Stimulated activated CD4-positive, alpha-beta T cell treated with anti-CD3 and anti-CD28 coated beads, Interleukin-1b, Interleukin-23, amount 100 ng/mL, for 24 hours (primary cell): ENCODE results near the gene CPSF4.

Experiments used
- DNase-seq, 4 experiments: peaks; one replicate each; pipeline ENCODE4 v3.0.0-alpha.2; 2020; ENCODE audit warnings: low read depth in 4 of 4, low spot score in 1 of 4

Gene CPSF4

GRCh38 chr7:99448855-99449254 lies 10.1 kb downstream of the CPSF4 start:
- no peak for DNase-seq

DNA sequence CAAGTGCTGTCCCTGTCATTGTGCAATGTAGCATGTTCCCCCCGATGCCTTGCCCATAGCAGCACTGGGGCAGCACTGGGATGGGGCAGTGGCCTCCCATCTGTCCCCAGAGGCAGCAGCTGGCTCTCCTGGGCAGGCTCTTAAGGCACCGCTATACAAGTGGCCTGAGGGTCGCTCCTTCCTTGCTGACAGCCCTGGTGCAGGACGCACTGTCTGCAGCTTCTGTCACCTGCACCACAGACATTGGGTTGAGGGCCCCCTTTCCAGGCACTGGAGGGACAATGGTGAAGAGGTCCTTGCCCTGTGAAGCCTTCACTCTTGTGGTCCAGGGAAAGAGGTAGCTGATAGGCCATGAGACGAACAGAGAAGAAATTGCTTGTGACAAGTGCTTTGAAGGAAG lies 10.6 kb downstream of the CPSF4 start:
- no peak for DNase-seq

DNA sequence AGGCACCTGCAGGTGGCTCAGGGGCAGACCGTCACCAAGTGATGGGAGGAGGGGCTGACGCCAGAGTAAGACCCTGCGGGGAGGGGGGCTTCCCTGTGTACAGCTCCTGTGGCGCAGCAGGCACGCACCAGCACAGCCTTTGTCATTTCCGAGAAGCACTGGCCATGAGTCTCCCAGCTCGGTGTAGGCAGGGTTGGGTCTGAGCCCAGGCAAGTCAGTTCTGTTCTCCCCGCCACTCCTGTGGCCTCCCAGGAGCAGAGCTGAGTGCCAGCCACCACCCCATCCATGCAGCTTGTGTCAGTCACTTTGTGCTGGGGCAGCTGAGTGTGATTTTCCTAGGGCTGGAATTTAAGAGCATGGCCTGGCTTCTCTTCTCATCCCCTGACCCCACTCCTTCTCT lies 13.2 kb downstream of the CPSF4 start:
- no peak for DNase-seq

DNA sequence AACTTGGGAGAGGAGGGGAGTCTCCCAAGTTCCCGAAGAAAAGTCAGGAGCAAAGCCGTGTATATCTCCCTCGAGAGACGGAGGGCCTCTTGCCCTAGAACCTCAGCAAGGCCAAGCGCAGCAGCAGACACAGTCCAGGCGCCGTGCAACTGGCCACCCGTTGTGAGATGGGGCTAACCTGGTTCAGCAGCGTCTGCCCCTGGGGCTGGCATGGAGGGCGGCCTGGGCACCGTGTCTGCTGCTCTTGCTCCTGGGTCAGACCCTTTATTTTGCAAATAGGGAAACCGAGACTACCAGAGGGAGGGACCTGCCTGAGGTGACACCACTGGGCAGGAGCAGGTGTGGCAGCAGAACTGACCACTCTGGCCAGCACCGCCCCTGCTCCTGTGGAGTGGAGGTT lies 13.8 kb downstream of the CPSF4 start:
- DNase-seq: no peak

DNA sequence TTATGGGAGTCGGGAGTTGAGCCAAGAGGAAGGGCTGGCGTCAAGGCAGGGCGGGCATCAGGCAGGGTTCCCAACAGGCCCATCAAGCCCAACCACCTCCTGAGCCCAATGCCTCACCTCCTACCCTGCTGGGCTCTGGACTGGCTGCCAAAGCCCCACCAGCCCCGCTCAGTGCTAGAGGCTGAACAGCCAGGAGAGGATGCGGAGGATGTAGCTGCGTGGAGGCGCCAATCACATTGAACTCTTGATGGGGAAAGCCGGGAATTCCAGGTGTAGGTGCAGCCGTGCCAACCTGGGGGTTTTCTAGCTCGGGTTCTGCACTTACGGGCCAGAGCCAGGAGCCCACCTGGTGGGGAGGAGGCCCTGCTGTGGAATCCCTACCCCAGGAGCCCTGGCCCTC lies 14.4 kb downstream of the CPSF4 start:
- no peak for DNase-seq

GRCh38 chr7:99455874-99456273 lies 17.1 kb downstream of the CPSF4 start:
- DNase-seq: no peak

- no peak for DNase-seq
Measured at GRCh38 chr7:99456288-99456687, 17.5 kb downstream of the CPSF4 start.

DNA sequence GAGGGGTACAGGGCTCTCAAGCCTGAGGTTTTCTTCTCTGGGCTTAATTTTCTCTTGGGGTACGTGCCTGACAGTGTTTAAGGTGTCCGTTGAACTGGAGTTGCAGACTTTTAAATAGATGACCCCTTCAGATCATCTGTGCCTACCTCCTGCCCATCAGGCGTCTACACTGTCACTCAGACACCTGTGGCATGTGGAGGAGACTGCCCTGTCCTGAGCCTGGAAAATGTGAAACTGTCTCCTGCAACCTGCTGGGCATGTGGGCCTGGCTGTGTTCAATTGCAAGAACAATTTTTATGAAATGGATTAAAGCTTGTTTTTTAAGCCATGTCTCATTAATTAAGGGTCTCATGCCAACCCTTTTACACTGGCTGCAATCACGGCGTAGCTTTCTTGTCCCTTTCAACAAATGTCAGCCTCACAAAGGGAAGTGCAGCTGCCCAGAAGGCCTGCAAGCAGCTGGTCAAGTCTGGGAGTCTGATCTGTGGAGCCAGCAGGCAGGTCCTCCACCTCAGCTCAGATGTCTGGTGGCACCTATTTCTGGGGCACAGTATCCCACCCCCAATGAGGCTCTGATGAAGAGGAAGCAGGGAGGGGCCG lies 18.4 kb downstream of the CPSF4 start:
- DNase-seq: no peak

DNA sequence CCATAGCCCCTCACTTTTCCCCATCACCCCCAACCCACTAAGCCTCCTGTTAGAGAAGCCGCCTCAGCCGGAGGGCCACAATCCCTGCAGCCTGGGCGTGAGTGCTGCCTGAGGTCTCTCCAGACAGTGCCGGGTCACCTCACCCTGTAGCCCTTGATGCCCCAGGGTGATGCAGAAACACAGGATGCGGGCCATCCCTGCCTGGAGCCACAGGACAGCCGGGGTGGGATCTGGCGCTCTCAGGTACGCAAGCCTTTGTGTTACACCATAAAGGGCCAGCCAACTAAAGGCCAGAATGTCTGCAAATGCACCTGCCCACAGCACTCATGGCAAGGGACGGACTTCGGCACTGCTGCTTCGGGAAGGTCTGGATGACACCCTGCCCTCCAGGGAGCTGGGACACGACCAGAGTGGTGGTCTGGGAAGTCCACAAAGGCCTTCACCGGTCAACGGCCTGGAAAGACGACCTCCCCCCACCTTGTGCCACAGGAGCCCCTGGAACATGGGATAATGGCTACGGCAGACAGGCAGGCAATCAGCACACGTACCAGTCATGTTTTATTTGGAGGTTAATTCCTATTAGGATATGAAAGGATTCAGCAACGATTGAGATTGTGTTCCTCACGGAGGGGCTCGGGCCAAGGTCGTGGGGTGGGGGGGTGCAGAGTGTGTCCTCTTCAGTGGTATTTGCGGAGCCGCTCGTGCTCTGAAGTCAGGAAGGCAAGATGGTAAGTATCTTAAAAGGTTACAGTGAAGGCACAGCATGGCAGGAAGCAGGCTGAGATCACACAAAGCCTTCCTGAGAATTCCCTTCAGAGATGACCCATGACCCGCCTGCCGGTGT lies 19.1 kb downstream of the CPSF4 start:
- DNase-seq: no peak

DNA sequence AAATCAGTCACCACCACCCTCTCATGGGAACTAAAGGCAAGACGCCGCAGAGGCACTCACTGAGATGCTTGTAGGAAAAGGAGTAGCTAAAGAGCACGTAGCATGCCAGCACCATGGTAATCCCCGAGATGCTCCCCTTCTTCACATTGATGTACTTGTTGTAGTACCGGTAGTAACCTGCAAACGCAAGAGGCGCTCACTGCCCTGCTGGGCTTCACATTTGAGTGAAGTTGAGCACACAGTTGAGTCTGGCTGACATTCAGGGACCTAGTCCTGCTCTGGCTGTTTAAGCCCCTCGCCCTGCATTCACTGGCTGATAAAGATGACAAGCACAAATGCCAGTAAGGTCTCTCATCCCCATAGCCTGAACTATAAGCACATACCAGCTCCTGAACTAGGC lies 20.3 kb downstream of the CPSF4 start:
- no peak for DNase-seq

DNA sequence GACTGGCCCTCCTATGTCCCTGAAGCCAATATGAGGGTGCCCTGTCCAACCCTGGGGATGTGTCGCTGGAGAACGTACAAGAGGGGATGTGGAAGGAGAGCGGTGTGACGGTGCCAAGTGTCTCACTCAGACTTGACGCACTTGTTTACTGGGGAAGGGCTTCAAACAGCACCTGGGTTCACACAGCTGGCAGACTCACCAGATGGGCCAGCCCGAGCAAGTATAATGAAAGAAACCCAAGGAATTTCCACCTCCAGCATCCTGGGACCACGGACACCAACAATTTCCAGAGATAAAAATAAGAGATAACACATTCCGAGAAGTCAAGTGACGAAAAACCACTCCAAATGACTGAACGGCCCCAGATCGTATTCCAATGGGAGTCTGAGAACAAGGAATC lies 21.9 kb downstream of the CPSF4 start:
- no peak for DNase-seq

- DNase-seq: no peak
Measured at GRCh38 chr7:99461221-99461620, 22.5 kb downstream of the CPSF4 start.

GRCh38 chr7:99465421-99465768 lies 26.7 kb downstream of the CPSF4 start:
- DNase-seq: no peak

DNA sequence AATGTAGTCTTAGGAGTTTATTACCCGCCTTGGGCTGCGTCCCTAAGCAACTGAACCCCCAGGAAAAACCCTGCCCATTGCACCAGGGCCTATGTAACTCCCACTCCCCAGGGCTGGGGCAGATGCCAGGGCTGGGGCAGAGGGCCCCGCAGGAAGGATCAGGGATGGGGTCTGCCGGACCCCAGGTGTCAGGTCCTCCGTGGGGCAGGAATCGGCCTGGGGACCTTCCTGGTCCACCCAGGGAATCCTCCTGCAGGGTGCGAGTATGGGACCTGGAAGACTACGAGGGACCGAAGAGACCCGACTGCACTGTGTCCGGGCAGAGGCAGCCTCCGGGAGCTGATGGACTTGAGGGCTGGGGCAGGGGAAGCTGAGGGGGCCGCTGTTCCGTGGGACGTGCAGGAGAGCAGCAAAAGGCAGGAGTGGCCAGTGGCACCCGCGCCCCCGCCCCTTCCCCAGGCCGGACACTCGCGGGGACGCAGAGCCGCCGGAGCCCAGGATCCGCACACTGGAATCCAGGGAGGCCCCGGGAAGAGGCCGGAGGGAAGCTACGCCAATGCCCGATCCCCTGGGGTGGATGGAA lies 29.7 kb downstream of the CPSF4 start:
- no peak for DNase-seq

GRCh38 chr7:99469381-99470065 lies 30.8 kb downstream of the CPSF4 start:
- no peak for DNase-seq

- peak; percentile 91 to 99 (median 94) for DNase-seq
Measured at GRCh38 chr7:99472561-99473314, 34.0 kb downstream of the CPSF4 start, which contains the start of gene ZNF789. Gene ZNF789, plus strand, starts transcription at chr7:99472890. Its CDS starts 3,567 bp downstream, at chr7:99476457.

- DNase-seq: no peak
Measured at GRCh38 chr7:99473315-99473596, 34.5 kb downstream of the CPSF4 start.

GRCh38 chr7:99476107-99476506 lies 37.4 kb downstream of the CPSF4 start:
- no peak for DNase-seq

- DNase-seq: no peak
Measured at GRCh38 chr7:99478464-99479440, 40.0 kb downstream of the CPSF4 start.

DNA sequence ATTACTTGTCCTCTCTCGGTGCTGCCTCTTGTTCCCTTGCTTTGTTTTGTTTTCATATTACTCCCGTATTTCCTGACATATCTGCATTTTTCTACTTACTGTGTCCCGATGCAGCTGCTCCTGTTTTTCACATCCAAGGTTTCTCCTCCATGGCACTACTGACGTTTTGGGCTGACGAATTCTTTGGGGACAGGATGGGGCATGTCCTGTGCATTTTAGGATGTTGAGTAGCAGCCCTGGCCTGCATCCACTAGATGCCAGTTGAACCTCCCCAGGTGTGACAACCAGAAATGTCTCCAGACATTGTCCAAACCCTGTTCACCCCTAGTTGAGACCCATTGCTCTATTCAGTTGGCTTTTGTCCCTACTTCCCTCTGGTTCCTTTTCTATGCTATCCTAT lies 46.4 kb downstream of the CPSF4 start:
- no peak for DNase-seq
